Keratinocyte (primary cell): Measurements from ENCODE around the gene TENT5A. TPM values are rescaled to one million over a fixed set of nuclear protein-coding genes. Genes with fewer than 3 reads are reported as not detected.

Experiments used
- DNase-seq: peaks from one replicate; pipeline ENCODE4 v3.0.0-alpha.2; 2011; ENCODE audit warnings: low read depth, missing footprints, low spot score
- FAIRE-seq: peaks from 2 replicates; lab custom pipeline; 2011; peaks lifted over from hg19 to GRCh38; lab: Jason Lieb, UNC
- H2AFZ ChIP-seq: 2 replicates; pipeline ENCODE4 v1.6.0; 2012; ENCODE audit warnings: low read length, control low read depth, inconsistent platforms; ENCODE audit not compliant: control insufficient read depth
- H3K27ac ChIP-seq: 2 replicates; pipeline ENCODE4 v1.5.1; 2011; ENCODE audit warnings: low read length; ENCODE audit not compliant: control insufficient read depth, insufficient read depth
- H3K27me3 ChIP-seq: 3 replicates; pipeline ENCODE4 v1.6.0; 2011; ENCODE audit warnings: low read length; ENCODE audit not compliant: control insufficient read depth, insufficient read depth; ENCODE audit errors: extremely low read depth
- H3K36me3 ChIP-seq, 2 experiments: 2 replicates in 1 of 2; 3 replicates in 1 of 2; pipeline ENCODE4 v1.5.1; 2011; ENCODE audit warnings: low read length in 2 of 2, mild to moderate bottlenecking in 1 of 2; ENCODE audit not compliant: control insufficient read depth in 2 of 2, insufficient read depth in 2 of 2; ENCODE audit errors: extremely low read depth in 1 of 2
- H3K4me1 ChIP-seq: 3 replicates; pipeline ENCODE4 v1.5.1; 2011; ENCODE audit warnings: low read length; ENCODE audit not compliant: control insufficient read depth, insufficient read depth; ENCODE audit errors: extremely low read depth
- H3K4me2 ChIP-seq: 3 replicates; pipeline ENCODE4 v1.6.0; 2011; ENCODE audit warnings: low read depth, low read length; ENCODE audit not compliant: control insufficient read depth, insufficient read depth; ENCODE audit errors: extremely low read depth
- H3K4me3 ChIP-seq, 3 experiments: fragments of 200-600 bp in 1 of 3; sonication (generic) in 1 of 3; 2 replicates in 2 of 3; 3 replicates in 1 of 3; pipeline ENCODE4 v1.5.1; 2011 to 2016; ENCODE audit warnings: low read length in 3 of 3, mild to moderate bottlenecking in 3 of 3, control low read depth in 2 of 3, inconsistent platforms in 1 of 3, low read depth in 1 of 3, mixed read lengths in 1 of 3, mixed run types in 1 of 3, moderate library complexity in 1 of 3; ENCODE audit not compliant: control insufficient read depth in 2 of 3, insufficient read depth in 2 of 3; ENCODE audit errors: extremely low read depth in 1 of 3
- H3K79me2 ChIP-seq: 2 replicates; pipeline ENCODE4 v1.6.0; 2012; ENCODE audit warnings: low read length; ENCODE audit not compliant: control insufficient read depth, insufficient read depth
- H3K9ac ChIP-seq: 3 replicates; pipeline ENCODE4 v1.6.0; 2011; ENCODE audit warnings: low read length; ENCODE audit not compliant: control insufficient read depth, insufficient read depth; ENCODE audit errors: extremely low read depth
- H3K9me1 ChIP-seq: 3 replicates; pipeline ENCODE4 v1.6.0; 2011; ENCODE audit warnings: low read length; ENCODE audit not compliant: control insufficient read depth, insufficient read depth; ENCODE audit errors: extremely low read depth
- H3K9me3 ChIP-seq: 2 replicates; pipeline ENCODE4 v1.5.1; 2012; ENCODE audit warnings: low read depth, low read length; ENCODE audit not compliant: control insufficient read depth
- H4K20me1 ChIP-seq: 3 replicates; pipeline ENCODE4 v1.6.0; 2011; ENCODE audit warnings: low read length; ENCODE audit not compliant: control insufficient read depth, insufficient read depth; ENCODE audit errors: extremely low read depth
- EZH2 ChIP-seq: IDR thresholded peaks from one replicate; pipeline ENCODE4 v1.6.1; 2012; ENCODE audit warnings: inconsistent platforms, mild to moderate bottlenecking, low read length, moderate library complexity
- dilution Hi-C: fragments of 300-500 bp; cut with MboI; formaldehyde crosslinking; loops from one replicate; pipeline ENCODE4 v1.7.0; 2020; ENCODE audit warnings: low sequenced_read_pairs; ENCODE audit not compliant: extremely low pct_ligation_motif_present
- polyA plus RNA-seq, 5 experiments: library from polyadenylated mRNA; depleted of rRNA in 3 of 5; stranded (reverse) in 3 of 5; stranded (forward) in 1 of 5; unstranded in 1 of 5; fragments of >200 nt; gene quantifications; 1 replicate in 1 of 5; 2 replicates in 3 of 5; 3 replicates in 1 of 5; pipeline versions ENCODE4 v1.2.1 to v1.2.3, GENCODE V29; 2011 to 2012; ENCODE audit warnings: missing spikeins in 2 of 5, low read depth in 1 of 5, low replicate concordance in 1 of 5
- TF ChIP-seq, protein P1 (sequence below), 3 experiments: IDR thresholded peaks in 1 of 3; conservative IDR thresholded peaks in 1 of 3; optimal IDR thresholded peaks in 1 of 3; 2 replicates in 2 of 3; 3 replicates in 1 of 3; pipeline versions ENCODE3 to v1.5.1; 2011; ENCODE audit warnings: low read length in 3 of 3, mild to moderate bottlenecking in 3 of 3, moderate library complexity in 2 of 3, control low read depth in 1 of 3, inconsistent platforms in 1 of 3; ENCODE audit not compliant: insufficient read depth in 2 of 3; ENCODE audit errors: extremely low read depth in 1 of 3

TENT5A gene
- polyA plus RNA-seq, 1 donor (not counting 4 experiments of a cell fraction or from before 2014, with no cell fraction given): 1.6 TPM

DNA sequence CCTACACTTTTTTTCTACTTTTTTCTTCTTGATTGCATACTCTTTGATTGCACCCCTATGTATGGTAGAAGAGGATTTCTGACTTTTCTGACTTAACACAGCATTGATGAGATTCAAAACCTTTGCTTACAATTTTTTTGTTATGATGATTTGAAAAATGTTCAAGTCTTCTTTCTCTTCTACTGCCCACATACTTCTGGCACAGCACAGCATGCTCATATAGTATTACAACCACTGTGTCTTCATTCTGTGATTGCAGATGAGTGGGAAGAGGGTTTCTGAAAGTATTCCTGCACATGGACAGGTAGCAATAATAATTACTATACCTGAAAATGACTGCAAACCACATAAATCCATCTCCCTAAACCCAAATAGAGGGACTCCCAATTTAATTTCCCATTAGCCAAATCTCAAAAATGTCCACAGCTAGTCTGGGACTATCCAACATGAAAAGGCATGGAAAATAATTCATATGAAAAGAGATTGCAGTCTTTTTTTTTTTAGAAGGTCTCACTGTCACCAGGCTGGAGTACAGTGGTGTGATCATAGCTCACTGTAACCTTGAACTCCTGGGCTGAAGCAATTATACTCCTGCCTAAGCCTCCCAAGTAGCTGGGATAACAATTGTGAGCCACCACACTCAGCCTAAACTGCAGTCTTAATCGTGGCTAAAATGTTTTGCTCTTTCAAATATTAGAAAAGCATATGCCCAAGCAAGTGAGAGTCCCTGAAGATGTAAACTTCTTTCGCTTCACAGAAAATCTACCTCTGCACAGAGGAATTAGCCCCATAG, 15.9 kb upstream of the TENT5A start:
- DNase-seq: no peak
- Histone ChIP-seq H4K20me1 (no peaks in the 10 kb centered on the region), H3K27ac (no peak overlapping the region), H3K4me3 (no peak overlapping the region), H3K9me1 (no peaks in the 10 kb centered on the region), H2AFZ (no peak overlapping the region), H3K4me2 (no peak overlapping the region), H3K79me2 (no peaks in the 10 kb centered on the region), H3K27me3 (no peaks in the 10 kb centered on the region), H3K36me3 (no peaks in the 10 kb centered on the region), H3K9ac (no peak overlapping the region), H3K9me3 (no peaks in the 10 kb centered on the region), H3K4me1 (peaks cover 16% of the 10 kb centered on the region)
- TF ChIP-seq EZH2: no peak
- TF ChIP-seq, protein P1, sequence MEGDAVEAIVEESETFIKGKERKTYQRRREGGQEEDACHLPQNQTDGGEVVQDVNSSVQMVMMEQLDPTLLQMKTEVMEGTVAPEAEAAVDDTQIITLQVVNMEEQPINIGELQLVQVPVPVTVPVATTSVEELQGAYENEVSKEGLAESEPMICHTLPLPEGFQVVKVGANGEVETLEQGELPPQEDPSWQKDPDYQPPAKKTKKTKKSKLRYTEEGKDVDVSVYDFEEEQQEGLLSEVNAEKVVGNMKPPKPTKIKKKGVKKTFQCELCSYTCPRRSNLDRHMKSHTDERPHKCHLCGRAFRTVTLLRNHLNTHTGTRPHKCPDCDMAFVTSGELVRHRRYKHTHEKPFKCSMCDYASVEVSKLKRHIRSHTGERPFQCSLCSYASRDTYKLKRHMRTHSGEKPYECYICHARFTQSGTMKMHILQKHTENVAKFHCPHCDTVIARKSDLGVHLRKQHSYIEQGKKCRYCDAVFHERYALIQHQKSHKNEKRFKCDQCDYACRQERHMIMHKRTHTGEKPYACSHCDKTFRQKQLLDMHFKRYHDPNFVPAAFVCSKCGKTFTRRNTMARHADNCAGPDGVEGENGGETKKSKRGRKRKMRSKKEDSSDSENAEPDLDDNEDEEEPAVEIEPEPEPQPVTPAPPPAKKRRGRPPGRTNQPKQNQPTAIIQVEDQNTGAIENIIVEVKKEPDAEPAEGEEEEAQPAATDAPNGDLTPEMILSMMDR (optimal IDR thresholded peaks at IDR 0.05 in 1 of 3, IDR thresholded peaks at IDR 0.05 in 1 of 3, conservative IDR thresholded peaks at IDR 0.05 in 1 of 3; ENCODE audit: extremely low read depth in 1 of 3, insufficient read depth in 2 of 3, low read length in 3 of 3): no peak
- dilution Hi-C loops: no loop called here
- no peak for FAIRE-seq

DNA sequence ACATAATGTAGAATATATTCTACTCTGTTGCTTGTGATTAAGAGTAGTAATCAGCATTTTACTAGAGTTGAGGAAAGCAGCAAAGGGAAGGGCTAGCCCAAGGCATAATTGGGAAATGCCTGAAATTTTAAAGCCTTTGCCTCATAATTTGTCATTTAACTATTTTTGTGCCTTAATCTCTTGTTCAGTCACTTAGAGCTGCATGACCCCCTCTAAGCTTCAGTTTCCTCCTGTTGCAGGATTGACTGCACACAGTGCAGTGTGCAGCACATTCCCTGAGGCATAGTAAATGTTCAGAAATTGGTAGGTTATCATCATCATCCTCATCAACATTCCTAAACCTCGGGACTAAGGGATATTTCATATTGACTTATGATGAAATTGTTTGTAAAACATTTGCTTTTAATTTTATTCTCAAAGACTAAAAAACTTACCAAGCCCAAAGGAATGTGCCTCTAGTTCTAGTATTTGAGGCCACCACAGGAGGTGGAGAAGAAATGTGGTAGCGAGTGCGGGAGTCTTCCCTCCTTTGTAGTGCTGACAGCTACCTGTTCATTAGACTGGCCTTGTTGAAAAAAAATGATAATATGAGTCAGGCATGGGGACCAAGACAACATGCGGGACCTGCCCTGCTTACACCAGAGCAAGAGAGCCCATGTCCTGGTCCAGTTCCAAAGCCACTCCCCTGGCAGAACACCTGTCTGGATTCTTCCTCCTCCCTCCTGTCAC, 14.8 kb upstream of the TENT5A start:
- Histone ChIP-seq H3K9me1 (no peaks in the 10 kb centered on the region), H3K36me3 (no peaks in the 10 kb centered on the region), H3K4me2 (peak overlapping the region; percentile 13), H3K27ac (no peak overlapping the region), H2AFZ (no peak overlapping the region), H3K79me2 (no peaks in the 10 kb centered on the region), H3K4me3 (no peak overlapping the region), H3K9me3 (no peaks in the 10 kb centered on the region), H3K9ac (no peak overlapping the region), H3K27me3 (no peaks in the 10 kb centered on the region), H3K4me1 (peaks cover 13% of the 10 kb centered on the region), H4K20me1 (no peaks in the 10 kb centered on the region)
- DNase-seq (no peak), FAIRE-seq (no peak)
- TF ChIP-seq EZH2: no peak
- TF ChIP-seq, protein P1 (optimal IDR thresholded peaks at IDR 0.05 in 1 of 3, IDR thresholded peaks at IDR 0.05 in 1 of 3, conservative IDR thresholded peaks at IDR 0.05 in 1 of 3; ENCODE audit: extremely low read depth in 1 of 3, insufficient read depth in 2 of 3, low read length in 3 of 3): no peak
- dilution Hi-C loops: no loop called here
